ENCODE results near the gene MZB1. TPM values are rescaled to one million over a fixed set of nuclear protein-coding genes. Genes with fewer than 3 reads are reported as not detected.

MZB1 gene
- total RNA-seq, 6 donors from 2014 or later = 1.5 to 30.7 (median 15.5) TPM

DNA sequence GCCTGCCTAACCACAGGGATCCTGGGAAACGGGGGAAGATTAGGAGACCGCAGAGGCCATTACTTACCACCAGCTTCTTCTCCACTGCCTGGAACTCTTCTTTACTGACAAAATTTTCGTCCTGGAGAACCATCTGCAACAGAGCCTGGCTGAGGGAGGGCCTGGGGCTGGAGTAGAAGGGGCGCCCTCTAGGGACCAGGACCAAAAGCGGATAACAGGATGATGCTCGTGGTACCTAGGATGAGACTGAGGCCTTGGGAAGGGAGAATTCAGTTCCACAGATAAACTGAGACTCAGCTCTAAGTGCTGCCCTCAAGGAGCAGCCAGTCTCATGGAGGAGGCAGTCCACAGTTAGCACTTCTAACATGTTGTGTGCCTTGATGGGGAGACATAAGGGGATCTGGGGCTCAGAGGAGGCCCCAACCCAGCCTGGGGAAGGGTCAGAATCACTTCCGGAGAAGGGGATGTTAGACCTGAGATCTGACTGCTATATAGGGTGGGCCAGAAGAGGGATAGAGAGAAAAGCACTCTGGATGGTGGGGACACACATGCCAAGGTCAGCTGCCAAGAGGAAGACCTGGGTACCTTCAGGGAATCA lies 12.9 kb upstream of the MZB1 start:
- peak overlapping the region in 2 of 4 donors; percentile 87 to 91 for H3K27ac ChIP-seq
- peaks cover 13 to 18% (median 15%) of the 10 kb centered on the region in 4 donors for H3K4me1 ChIP-seq
- TF ChIP-seq POLR2A (IDR thresholded peaks at IDR 0.05) = no peak
- TF ChIP-seq POLR2AphosphoS5 (IDR thresholded peaks at IDR 0.05) = no peak
- TF ChIP-seq EP300 (IDR thresholded peaks at IDR 0.05) = no peak
- TF ChIP-seq, protein P1, sequence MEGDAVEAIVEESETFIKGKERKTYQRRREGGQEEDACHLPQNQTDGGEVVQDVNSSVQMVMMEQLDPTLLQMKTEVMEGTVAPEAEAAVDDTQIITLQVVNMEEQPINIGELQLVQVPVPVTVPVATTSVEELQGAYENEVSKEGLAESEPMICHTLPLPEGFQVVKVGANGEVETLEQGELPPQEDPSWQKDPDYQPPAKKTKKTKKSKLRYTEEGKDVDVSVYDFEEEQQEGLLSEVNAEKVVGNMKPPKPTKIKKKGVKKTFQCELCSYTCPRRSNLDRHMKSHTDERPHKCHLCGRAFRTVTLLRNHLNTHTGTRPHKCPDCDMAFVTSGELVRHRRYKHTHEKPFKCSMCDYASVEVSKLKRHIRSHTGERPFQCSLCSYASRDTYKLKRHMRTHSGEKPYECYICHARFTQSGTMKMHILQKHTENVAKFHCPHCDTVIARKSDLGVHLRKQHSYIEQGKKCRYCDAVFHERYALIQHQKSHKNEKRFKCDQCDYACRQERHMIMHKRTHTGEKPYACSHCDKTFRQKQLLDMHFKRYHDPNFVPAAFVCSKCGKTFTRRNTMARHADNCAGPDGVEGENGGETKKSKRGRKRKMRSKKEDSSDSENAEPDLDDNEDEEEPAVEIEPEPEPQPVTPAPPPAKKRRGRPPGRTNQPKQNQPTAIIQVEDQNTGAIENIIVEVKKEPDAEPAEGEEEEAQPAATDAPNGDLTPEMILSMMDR (IDR thresholded peaks at IDR 0.05) = peak in 3 of 6 experiments; percentile 11 to 21 (median 13)
- WGBS, 2 donors = 75 to 87% methylated on average over 7 of the region's 7 CpGs
- H3K36me3 ChIP-seq = no peaks in the 10 kb centered on the region
- H3K27me3 ChIP-seq = no peaks in the 10 kb centered on the region
- no peak overlapping the region for H3K4me3 ChIP-seq
- H3K9me3 ChIP-seq = no peaks in the 10 kb centered on the region
- no peak for ATAC-seq (ENCODE audit: low FRiP score in 2 of 2)
- DNase-seq = no peak

DNA sequence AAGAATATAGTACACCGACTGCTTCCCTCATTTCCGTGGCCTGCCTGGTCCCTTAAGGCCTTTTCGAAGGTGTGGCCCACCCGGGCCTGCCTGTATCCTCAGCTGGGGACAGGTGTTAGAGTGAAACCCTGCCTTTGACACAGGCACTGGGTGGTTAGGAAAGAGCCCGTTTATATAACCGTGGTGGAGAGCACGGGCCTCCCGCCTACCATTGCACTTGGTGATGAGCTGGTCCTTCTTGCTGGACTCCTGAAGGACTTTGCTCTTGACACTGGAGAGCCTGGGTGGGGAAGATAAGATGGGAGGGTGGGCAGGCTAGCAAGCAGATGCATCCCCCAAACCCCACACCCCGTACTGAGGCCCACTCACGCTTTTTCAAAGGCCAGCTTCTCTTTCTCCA lies 11.8 kb upstream of the MZB1 start:
- TF ChIP-seq POLR2AphosphoS5 (IDR thresholded peaks at IDR 0.05) (no peak), POLR2A (IDR thresholded peaks at IDR 0.05) (no peak), EP300 (IDR thresholded peaks at IDR 0.05) (no peak)
- TF ChIP-seq, protein P1 (IDR thresholded peaks at IDR 0.05) = no peak
- Histone ChIP-seq H3K9me3 (no peaks in the 10 kb centered on the region), H3K4me3 (no peak overlapping the region), H3K36me3 (no peaks in the 10 kb centered on the region), H3K27me3 (no peaks in the 10 kb centered on the region), H3K4me1 (peaks cover 13 to 18% (median 15%) of the 10 kb centered on the region in 4 donors), H3K27ac (no peak overlapping the region)
- no peak for DNase-seq
- ATAC-seq (ENCODE audit: low FRiP score in 2 of 2) = no peak
- 86 to 92% methylated on average over 10 of the region's 10 CpGs for WGBS, 2 donors

DNA sequence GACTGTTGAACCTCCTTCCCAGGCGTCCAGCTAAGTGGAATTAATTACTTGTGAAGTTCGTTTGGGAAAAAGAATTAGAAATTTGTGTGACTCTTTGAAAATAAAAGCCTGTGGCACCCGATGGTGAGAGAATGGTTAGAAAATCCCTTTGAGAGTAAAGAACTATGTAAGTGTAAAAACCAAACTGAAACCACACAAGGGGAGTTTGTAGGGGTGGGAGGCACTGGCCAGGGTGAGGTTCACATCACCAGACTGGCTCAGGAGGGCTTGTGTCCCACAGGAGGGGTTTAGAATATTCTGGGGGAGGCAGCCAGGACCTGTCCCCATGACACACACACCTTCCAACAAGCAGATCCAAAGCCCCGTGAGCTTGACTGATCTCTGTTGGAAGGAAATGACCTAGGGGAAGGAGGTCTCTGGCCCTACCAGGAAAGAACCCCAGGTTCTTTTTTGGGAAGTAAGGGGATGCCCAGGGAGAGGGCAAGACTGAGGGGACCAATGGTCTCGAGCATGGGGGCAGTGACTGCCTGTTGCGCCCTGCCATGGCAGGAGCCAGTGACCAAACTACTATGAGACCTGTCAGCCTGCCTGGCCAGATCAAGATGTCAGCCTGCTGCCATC lies 9.9 kb upstream of the MZB1 start:
- no peak for ATAC-seq (ENCODE audit: low FRiP score in 2 of 2)
- WGBS, 2 donors = 83 to 87% methylated on average over 6 of the region's 6 CpGs

DNA sequence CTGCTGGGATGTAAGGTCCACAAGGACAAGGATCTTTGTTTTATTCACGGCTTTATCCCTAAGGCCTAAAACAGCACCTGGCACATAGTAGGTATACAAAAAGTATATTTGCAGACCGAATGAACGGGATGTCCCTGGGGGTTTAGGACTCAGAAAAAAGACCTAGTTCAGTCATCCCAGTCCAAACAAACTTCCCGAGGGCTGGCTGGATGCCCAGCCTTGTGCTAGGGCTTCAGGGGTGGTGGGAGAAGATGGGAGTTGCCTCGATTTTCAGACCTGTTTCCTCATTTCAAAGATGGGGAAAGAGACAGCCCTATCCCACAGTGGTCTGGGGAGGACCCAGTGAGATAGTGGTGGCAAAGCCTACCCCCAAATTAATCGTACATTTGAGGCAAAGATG lies 8.2 kb upstream of the MZB1 start:
- no peak overlapping the region for H3K4me3 ChIP-seq
- no peaks in the 10 kb centered on the region for H3K9me3 ChIP-seq
- 50 to 54% methylated on average over 6 of the region's 6 CpGs for WGBS, 2 donors
- DNase-seq (no peak), ATAC-seq (ENCODE audit: low FRiP score in 2 of 2) (no peak)
- no peak overlapping the region for H3K27ac ChIP-seq
- no peaks in the 10 kb centered on the region for H3K36me3 ChIP-seq
- peaks cover 0 to 24% (median 14%) of the 10 kb centered on the region in 4 donors for H3K27me3 ChIP-seq
- no peak for TF ChIP-seq EP300 (IDR thresholded peaks at IDR 0.05)
- no peak for TF ChIP-seq POLR2A (IDR thresholded peaks at IDR 0.05)
- no peak for TF ChIP-seq POLR2AphosphoS5 (IDR thresholded peaks at IDR 0.05)
- TF ChIP-seq, protein P1 (IDR thresholded peaks at IDR 0.05) = no peak
- peaks cover 11 to 30% (median 22%) of the 10 kb centered on the region in 4 donors for H3K4me1 ChIP-seq

More for the DNA sequence above, 9.9 kb upstream of the MZB1 start:
- TF ChIP-seq POLR2AphosphoS5 (IDR thresholded peaks at IDR 0.05) (no peak), EP300 (IDR thresholded peaks at IDR 0.05) (no peak), POLR2A (IDR thresholded peaks at IDR 0.05) (no peak)
- TF ChIP-seq, protein P1 (IDR thresholded peaks at IDR 0.05) = no peak
- Histone ChIP-seq H3K9me3 (no peaks in the 10 kb centered on the region), H3K36me3 (no peaks in the 10 kb centered on the region), H3K27ac (no peak overlapping the region), H3K27me3 (peaks cover 0 to 7% (median 2%) of the 10 kb centered on the region in 4 donors), H3K4me1 (peaks cover 12 to 24% (median 17%) of the 10 kb centered on the region in 4 donors), H3K4me3 (no peak overlapping the region)
- no peak for DNase-seq
